ENCODE results near the gene MYF5.

Gene MYF5

GRCh38 chr12:80707830-80708258 lies 8.9 kb upstream of the MYF5 start:
- no peak for DNase-seq (ENCODE audit: low read depth)

DNA sequence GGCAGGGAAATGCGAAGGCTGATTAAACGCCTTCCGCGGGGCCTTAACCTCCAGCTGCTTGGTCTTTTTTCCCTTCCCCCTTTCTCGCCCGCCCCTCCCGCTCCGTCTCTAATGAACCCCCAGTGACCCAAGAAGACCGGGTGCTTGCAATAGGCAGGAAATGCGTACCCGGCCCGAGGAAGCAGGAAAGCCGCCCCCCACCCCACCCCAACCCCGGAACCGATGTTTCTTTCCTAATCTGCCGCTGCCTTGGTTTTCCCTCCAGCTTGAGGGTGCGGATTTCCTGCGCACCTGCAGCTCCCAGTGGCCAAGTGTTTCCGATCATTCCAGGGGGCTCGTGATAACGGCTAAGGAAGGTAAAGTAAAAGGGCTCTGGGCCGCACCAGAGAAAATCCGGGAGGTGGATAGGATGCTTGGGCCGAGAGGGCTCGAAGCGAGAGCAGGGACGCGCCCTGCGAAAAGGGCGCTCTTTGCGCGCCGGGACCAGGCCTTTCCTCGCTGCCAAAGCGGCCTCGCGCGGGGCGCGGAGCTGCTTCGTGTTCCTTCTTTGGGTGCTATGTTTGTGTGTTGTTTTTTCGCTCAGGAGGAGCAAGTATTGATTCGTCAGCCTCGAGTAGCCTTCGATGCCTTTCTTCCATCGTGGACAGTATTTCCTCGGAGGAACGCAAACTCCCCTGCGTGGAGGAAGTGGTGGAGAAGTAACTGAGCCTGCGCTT lies 8.3 kb upstream of the MYF5 start:
- no peak for DNase-seq (ENCODE audit: low read depth)

DNA sequence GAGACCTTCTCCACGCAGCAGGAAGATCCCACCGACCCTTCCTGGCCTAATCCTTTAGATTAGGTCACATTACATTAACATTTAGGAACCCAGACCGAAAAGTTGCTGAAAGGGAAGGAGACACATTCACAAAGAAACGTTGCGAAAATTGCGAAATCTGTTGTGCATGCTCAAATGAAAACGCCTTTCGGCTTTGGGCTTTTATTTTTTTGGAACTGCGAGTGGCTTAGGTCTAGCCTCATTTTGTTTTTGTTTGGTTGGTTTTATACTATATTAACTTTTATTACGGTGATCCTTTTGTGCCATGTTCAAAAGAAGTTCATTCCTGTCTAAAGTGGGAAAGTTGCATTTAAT lies 7.8 kb upstream of the MYF5 start:
- DNase-seq (ENCODE audit: low read depth) = no peak

- DNase-seq (ENCODE audit: low read depth) = no peak
These were observed 6.6 kb upstream of the MYF5 start for GRCh38 chr12:80709811-80710726.

DNA sequence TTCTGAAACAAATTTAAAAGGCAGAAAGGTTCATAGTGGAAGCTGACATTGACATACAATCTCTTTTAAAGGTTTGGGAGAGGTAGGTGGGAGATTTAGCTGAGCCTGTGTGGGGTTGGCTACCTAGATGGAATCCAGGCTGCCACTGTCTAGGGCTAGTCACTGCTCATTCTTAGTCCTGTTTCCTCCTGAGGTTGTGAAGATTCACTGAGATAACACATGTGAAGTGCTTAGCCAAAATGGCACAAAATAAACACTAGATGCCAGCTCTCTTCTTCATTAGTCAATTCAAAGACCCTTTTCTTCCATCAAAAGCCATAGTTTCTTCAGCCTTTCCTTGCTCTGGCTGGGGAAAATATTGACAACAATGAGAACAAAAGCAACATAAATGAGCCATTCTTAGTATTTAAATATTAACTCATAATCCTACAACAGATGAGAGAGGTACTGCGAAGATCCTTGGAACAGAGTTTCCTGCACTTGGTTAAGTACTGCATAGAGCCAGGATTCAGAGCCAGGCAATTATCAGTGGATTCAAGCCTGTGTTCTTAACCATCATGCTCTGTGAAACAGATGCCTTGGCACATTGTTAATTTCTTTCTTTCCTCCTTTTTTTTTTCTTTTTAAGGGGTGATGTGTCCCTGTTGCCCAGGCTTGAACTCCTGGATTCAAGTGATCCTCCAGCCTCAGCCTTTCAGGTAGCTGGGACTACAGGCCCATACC lies 5.8 kb upstream of the MYF5 start:
- DNase-seq (ENCODE audit: low read depth) = no peak

DNA sequence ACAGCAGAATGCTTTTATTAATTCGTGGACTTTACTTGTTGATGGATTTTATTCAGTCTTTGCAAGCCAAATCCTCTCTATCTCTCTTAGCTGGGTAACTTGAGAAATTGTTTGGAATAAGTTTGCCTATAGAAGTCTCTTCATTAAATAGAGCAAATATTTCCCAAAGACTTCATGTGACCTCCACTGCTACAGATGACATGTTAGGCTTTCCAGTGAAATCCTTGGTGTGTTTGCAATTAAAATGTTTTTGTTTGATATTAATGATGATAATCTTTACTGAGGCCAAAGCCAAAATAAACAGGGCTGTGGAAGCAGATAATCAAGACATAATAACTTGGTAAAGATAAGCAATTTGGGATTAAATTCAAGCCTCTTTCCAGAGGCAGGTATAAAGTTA lies 4.8 kb upstream of the MYF5 start:
- DNase-seq (ENCODE audit: low read depth) = no peak

GRCh38 chr12:80712866-80713265 lies 3.8 kb upstream of the MYF5 start:
- no peak for DNase-seq (ENCODE audit: low read depth)

DNA sequence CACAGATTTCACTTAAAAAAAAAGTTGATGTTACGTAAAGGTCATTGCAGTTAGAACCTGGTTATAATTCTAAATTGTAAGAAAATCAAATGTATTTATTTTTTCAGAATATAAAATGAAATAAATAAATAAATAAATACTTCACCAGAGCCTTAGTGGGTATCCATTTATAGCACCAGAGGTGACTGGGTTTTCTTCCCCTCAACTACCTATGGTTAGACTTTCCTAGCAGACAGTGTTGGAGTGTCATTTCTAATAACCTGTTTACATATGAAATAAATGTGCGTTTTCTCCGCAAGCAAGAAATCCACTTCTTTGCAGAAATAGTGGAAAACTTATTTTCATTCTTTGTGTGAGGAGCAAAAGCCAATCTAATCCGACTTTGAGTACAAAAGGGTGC lies 3.3 kb upstream of the MYF5 start:
- no peak for DNase-seq (ENCODE audit: low read depth)

DNA sequence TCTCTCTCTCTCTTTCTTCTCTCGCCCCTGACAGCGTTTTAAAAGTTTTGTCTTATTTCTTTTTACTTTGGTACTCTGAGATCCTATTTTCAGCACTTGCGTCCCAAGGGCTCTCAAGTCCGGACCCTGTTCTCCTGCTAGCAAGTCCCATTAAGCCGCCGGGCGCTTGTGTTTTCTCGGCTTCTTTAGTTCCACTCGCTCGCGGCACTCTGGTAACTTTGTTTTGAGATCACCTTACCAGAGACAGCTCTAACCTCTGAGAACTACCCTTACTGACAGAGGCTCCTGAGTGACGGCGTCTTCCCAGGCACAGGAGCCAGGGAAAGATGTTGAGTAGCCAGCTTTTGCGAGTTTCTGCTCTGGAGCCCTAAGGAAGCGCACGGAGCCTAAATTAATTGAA lies 2.7 kb upstream of the MYF5 start:
- DNase-seq (ENCODE audit: low read depth) = no peak

- no peak for DNase-seq (ENCODE audit: low read depth)
These were observed 1.9 kb upstream of the MYF5 start for GRCh38 chr12:80714846-80715245.

- DNase-seq (ENCODE audit: low read depth) = no peak
These were observed 931 bp upstream of the MYF5 start for GRCh38 chr12:80715713-80716249.

DNA sequence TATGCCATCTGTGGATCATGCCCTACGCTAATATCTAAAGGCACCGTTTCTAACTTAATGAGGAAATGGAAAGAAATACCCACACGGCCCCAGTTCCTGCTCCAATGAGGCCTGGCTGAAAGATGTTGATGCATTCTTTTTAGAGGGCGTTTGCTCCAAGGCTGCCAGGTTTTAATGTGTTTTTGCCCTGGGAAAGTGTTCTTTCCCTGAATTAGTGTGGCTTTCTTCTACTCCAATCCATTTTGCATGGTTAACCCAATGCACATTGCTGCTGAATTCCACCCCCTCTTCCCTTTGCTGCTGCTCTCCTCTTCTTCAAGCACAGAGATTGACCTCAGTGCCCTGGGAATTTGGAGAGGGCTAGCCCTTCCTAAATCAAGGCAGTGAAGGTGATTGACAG lies 1.1 kb downstream of the MYF5 start:
- no peak for DNase-seq (ENCODE audit: low read depth)

- DNase-seq (ENCODE audit: low read depth) = no peak
These were observed 3.8 kb downstream of the MYF5 start for GRCh38 chr12:80720516-80720915.

DNA sequence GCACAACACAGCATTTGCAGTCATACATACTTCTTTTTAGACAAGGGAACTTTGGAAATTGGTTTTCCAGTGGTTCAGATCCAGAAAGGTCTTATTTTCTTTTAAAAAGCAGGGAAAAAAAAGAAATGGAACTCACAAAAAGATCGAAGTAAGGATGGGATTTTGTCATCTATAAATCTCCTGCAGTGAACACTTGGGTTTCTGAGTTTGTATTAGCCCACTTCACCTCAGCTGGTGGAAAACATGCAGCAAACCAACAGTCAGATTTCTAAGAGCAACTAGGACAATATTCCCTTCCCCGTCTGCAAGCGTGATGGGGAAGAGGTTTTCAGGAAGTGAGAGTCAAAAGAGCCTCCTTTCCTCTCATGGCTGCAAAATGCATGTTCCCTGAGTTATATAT lies 4.6 kb downstream of the MYF5 start:
- no peak for DNase-seq (ENCODE audit: low read depth)

- no peak for DNase-seq (ENCODE audit: low read depth)
These were observed 29.3 kb downstream of the MYF5 start for GRCh38 chr12:80745851-80746505.

GRCh38 chr12:80747800-80748199 lies 31.1 kb downstream of the MYF5 start:
- DNase-seq (ENCODE audit: low read depth) = no peak

DNA sequence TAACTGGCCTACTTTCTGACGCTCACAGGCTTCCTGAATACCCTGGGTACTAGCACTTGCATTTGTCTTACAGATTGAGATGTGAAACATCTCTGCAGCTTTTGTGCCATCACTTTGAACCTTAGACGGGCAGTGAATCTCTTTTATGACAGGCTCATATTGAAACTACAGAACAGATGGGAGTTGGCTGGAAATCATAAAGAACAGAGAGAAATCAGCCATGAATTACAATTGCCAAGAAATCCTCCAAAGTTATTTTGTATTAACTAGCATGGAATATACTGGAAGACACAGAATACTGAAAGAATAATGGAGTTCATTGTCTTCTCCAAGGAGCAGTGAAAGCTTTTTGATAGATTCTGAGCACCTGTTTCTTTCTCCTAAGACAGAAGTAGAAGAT lies 32.7 kb downstream of the MYF5 start:
- no peak for DNase-seq (ENCODE audit: low read depth)

DNA sequence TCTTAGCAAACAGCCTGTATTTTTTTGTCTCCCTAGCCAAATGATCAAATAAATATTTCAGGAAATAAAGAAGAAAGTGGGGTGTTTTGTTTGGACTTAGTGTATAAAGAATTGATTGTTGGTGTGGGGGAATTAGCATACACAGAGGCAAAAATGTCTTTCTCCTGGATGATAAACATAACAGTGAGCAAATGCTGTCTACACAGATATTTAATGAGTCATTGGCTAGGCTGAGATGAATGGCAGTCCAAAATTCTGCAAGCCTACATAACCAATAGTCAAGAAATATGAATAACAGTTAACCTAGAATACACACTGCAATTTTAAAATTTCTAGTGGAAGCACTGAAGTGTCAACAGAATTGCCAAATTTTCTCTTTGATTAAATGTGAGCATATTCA lies 35.8 kb downstream of the MYF5 start:
- no peak for DNase-seq (ENCODE audit: low read depth)

DNA sequence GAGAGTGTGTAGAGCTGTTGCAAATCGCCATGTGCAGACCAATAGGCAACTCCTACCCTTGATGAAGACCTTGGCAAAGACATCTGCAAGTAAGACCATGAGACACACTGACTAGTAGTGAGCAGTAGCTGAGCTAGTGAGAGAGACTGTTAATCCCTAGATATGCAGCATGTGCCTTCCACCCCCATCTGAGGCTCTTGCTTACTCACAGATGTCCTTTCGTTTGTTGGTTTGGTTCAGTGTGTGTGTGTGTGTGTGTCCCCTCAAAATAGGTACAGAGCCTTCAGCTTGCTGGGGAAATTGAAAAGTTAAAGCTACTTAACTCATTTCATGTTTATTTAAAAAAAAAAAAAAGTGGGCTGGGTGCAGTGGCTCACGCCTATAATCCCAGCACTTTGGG lies 37.6 kb downstream of the MYF5 start:
- no peak for DNase-seq (ENCODE audit: low read depth)

- no peak for DNase-seq (ENCODE audit: low read depth)
These were observed 40.2 kb downstream of the MYF5 start for GRCh38 chr12:80756875-80757274.

DNA sequence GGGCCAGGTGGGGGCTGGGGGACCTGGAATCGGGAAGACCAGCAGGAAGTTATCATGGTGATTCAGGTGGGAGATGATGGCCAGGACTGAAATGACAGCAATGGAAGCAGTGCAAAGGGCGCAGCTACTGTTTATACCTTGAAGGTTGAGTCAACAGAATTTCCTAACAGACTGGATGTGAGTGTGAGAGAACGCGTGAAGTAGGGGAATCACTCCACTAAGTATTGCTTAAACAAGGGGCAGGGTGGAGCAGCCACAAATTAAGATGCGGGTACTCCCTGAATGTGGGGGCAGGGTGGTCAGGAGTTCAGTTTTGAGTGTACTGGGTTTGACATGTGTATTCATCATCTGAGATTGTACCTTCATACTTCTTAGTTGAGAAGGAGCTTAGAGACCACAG lies 45.1 kb downstream of the MYF5 start:
- no peak for DNase-seq (ENCODE audit: low read depth)

DNA sequence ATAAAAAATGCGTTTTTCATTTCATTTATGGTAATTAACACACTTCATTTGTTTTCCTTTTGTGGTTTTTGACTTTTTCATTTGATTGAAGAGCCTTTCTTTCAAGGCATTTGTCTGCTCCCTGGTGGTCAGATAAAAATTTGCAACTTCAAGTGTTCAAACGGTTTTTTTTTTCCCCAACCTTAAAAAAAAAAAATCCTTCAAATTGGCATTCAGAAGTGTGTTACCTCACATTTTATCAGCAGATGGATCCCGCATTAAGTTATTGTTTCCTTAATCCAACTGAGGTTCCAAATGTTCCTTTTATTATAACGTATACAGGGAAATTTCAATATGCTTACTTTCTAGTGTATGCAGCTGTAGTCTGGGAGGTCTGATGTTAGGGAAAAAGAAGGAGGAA lies 47.2 kb downstream of the MYF5 start:
- DNase-seq (ENCODE audit: low read depth) = no peak

All from stimulated activated CD8-positive, alpha-beta memory T cell treated with anti-CD3 and anti-CD28 coated beads, Interleukin-12 subunit alpha, Interleukin-12 subunit beta, amount 100 ng/mL, for 4 hours (primary cell).